A673 (cell line): ENCODE data around the gene PIMREG. TPM values are rescaled to one million over a fixed set of nuclear protein-coding genes. Genes with fewer than 3 reads are reported as not detected.

Source experiments
- BruUV-seq: library from RNA; stranded (reverse); fragments of 400-500 nt; replicated peaks from 2 replicates; lab custom pipeline; 2021; lab: Mats Ljungman, UMichigan
- CTCF ChIA-PET: fragments of 300-600 bp; sonication (Branson Sonifier 250); formaldehyde crosslinking; loops from one replicate; lab custom pipeline; 2022; ENCODE audit warnings: antibody characterized with exemption; lab: Charles Lee
- POLR2A ChIA-PET: fragments of 300-600 bp; sonication (Branson Sonifier 250); formaldehyde crosslinking; loops from one replicate; lab custom pipeline; 2022; ENCODE audit warnings: antibody characterized with exemption; ENCODE audit not compliant: low non-redundant PET; lab: Charles Lee
- DNase-seq: peaks from one replicate; pipeline ENCODE4 v3.0.0-alpha.2; 2015; ENCODE audit warnings: low spot score
- H3K27ac ChIP-seq: fragments of 200-600 bp; sonication (generic); 2 replicates; pipeline ENCODE4 v1.5.1; 2016; ENCODE audit warnings: mixed run types, low read depth, mild to moderate bottlenecking, mixed read lengths, antibody characterized with exemption, low read length; ENCODE audit not compliant: poor library complexity, severe bottlenecking
- H3K27me3 ChIP-seq: fragments of 200-600 bp; sonication (generic); replicated peaks from 2 replicates; pipeline ENCODE4 v1.6.1; 2017; ENCODE audit warnings: mixed run types, low read depth, mild to moderate bottlenecking, mixed read lengths, antibody characterized with exemption, low read length; ENCODE audit not compliant: insufficient read depth, poor library complexity
- H3K36me3 ChIP-seq: fragments of 200-600 bp; sonication (generic); 2 replicates; pipeline ENCODE4 v1.6.1; 2016; ENCODE audit warnings: mixed run types, mild to moderate bottlenecking, mixed read lengths, antibody characterized with exemption, low read length; ENCODE audit not compliant: insufficient read depth, poor library complexity, severe bottlenecking
- H3K4me1 ChIP-seq: fragments of 200-600 bp; sonication (generic); 2 replicates; pipeline ENCODE4 v1.6.1; 2017; ENCODE audit warnings: mixed run types, mild to moderate bottlenecking, mixed read lengths, antibody characterized with exemption, low read length; ENCODE audit not compliant: insufficient read depth, poor library complexity, severe bottlenecking
- H3K4me3 ChIP-seq: fragments of 200-600 bp; sonication (generic); 2 replicates; pipeline ENCODE4 v1.5.1; 2016; ENCODE audit warnings: low read depth, mixed run types, mild to moderate bottlenecking, mixed read lengths, low read length; ENCODE audit not compliant: poor library complexity, severe bottlenecking
- H3K9me3 ChIP-seq: fragments of 200-600 bp; sonication (generic); 2 replicates; pipeline ENCODE4 v1.6.1; 2016; ENCODE audit warnings: mixed run types, low read depth, mild to moderate bottlenecking, mixed read lengths, antibody characterized with exemption, low read length; ENCODE audit not compliant: poor library complexity, severe bottlenecking
- CTCF ChIP-seq: fragments of 300-800, 200-600 bp; sonication (generic); conservative IDR thresholded peaks from 2 replicates; pipeline ENCODE4 v1.5.1; 2017; ENCODE audit warnings: low read depth, mild to moderate bottlenecking, antibody characterized with exemption, low read length, moderate library complexity, mixed read lengths
- EZH2 ChIP-seq: fragments of 200-600 bp; sonication (generic); IDR thresholded peaks from 2 replicates; pipeline ENCODE4 v1.6.1; 2017; ENCODE audit warnings: borderline replicate concordance, low read depth, mild to moderate bottlenecking, mixed read lengths, antibody characterized with exemption, low read length; ENCODE audit not compliant: poor library complexity, severe bottlenecking
- intact Hi-C: fragments of 100-400 bp; cut with micrococcal nuclease; formaldehyde crosslinking; loops from one replicate; pipeline ENCODE4 v1.10.0; 2022; ENCODE audit not compliant: unreplicated experiment
- total RNA-seq: library from RNA; stranded (reverse); gene quantifications from 2 replicates; pipeline ENCODE4 v1.2.3, GENCODE V29; 2021

Gene PIMREG
- total RNA-seq, 1 experiment from 2014 or later: 90.5 TPM

DNA sequence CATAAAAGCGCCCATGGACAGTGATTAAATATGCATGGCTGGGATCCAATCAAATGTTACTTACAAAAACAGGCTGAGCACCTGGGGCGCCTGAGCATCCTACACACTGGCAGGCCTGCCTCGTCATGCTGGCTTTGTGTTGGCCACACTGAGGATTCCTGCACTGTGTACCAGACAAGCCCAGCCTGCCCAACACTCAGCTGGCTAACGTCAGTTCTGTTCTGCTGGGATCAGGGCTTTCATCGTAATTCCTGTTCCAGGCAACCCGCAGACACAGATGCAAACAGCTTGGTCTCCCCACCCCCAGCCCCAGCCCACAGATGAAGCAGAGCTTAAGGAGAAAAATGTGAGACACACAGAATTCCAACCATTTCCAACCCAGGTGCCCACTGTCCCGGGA is 30.7 kb downstream of the PIMREG start:
- DNase-seq: no peak
- peaks cover 30% of the 10 kb centered on the region for H3K4me1 ChIP-seq
- intact Hi-C loops: loop anchor here (10.0 kb wide), 1 partner anchor 170 kb away; the partner anchor contains the start of genes KIAA0753 and TXNDC17
- ChIA-PET POLR2A (no interaction called here), CTCF (interaction anchor here (0.5 kb wide), 1 partner anchor 738 kb away, joined by 11 read pairs; no protein-coding TSS in a partner anchor)
- H3K27ac ChIP-seq: no peak overlapping the region
- H3K27me3 ChIP-seq: no peaks in the 10 kb centered on the region
- no peaks in the 10 kb centered on the region for H3K9me3 ChIP-seq
- no peaks in the 10 kb centered on the region for H3K36me3 ChIP-seq
- no TSS peak for BruUV-seq
- no peak overlapping the region for H3K4me3 ChIP-seq
- no peak for TF ChIP-seq EZH2
- no peak for TF ChIP-seq CTCF

DNA sequence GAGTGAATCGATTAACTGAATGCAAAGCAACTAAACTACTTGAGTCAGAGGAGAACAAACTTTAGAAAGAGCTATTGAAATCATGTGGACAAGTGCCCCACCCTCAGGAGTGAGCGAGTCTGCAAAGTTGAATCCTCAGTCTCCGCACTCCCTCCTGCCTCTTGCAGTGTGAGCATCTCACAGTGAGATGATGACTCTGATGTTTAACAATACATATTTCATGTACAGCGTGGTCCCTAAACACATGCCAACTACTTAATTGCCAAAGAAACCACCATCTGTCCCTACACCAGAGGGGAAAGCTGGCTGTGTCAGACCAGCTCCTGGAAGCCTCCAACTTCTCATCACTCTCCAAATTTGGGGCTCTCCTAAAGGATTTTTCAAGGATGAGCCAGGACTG is 31.2 kb downstream of the PIMREG start:
- no peaks in the 10 kb centered on the region for H3K36me3 ChIP-seq
- no peak for DNase-seq
- POLR2A ChIA-PET: no interaction called here
- CTCF ChIA-PET: interaction anchor here (0.5 to 0.9 kb wide), 2 partner anchors 9 to 738 kb away, joined by 3 to 11 read pairs; no protein-coding TSS in a partner anchor
- no peaks in the 10 kb centered on the region for H3K27me3 ChIP-seq
- no peak for TF ChIP-seq EZH2
- intact Hi-C loops: loop anchor here (10.0 kb wide), 1 partner anchor 169 kb away; the partner anchor contains the start of genes KIAA0753 and TXNDC17
- H3K27ac ChIP-seq: no peak overlapping the region
- no peaks in the 10 kb centered on the region for H3K9me3 ChIP-seq
- H3K4me3 ChIP-seq: no peak overlapping the region
- no TSS peak for BruUV-seq
- peaks cover 35% of the 10 kb centered on the region for H3K4me1 ChIP-seq

DNA sequence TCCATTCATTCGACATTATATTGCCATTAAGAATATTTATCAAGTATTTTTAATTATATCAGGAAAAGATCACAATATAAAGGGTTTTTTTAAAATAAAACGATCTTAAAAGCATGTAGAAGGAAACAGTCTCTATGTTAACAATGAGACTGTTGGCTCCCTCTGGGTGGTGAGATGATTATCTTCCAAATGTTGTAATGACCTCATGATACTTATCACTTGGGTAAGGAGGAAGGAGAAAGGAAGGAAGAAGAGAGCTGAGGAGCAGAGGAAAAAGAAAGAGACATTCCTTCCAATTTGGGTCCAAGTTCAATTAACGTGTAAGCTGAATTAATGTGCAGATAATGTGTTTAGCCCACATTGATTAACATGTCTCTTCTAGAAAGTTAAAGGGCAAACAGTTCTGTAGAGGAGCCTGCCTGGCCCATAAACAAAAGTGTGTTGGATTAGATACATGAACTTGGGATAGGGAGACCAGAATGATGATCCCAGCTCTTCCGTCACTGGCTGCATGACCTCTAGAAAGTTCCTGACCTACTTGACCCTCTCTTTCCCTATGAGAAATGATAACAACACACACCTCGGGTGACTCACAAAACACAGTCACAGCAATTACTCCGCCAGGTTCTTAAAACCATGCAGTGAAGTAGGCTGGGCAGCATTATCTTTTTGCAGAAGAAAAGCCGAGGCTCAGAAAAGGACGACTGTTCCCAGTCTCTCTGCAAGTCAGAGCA is 32.0 kb downstream of the PIMREG start:
- H3K27me3 ChIP-seq: no peaks in the 10 kb centered on the region
- peaks cover 35% of the 10 kb centered on the region for H3K4me1 ChIP-seq
- H3K27ac ChIP-seq: no peak overlapping the region
- H3K9me3 ChIP-seq: no peaks in the 10 kb centered on the region
- no peak overlapping the region for H3K4me3 ChIP-seq
- peak; percentile 45 for DNase-seq
- no TSS peak for BruUV-seq
- ChIA-PET CTCF (interaction anchor here (0.9 kb wide), 1 partner anchor 8 kb away, joined by 3 read pairs; no protein-coding TSS in a partner anchor), POLR2A (no interaction called here)
- intact Hi-C loops: loop anchor here (10.0 kb wide), 1 partner anchor 169 kb away; the partner anchor contains the start of genes KIAA0753 and TXNDC17
- TF ChIP-seq EZH2: no peak
- TF ChIP-seq CTCF: no peak
- no peaks in the 10 kb centered on the region for H3K36me3 ChIP-seq
